Measurements from ENCODE around the gene PANK4. TPM values are rescaled to one million over a fixed set of nuclear protein-coding genes. Genes with fewer than 3 reads are reported as not detected.

PANK4 gene
- total RNA-seq, 2 experiments from 2014 or later, result 42.9 to 47.0 TPM

- intact Hi-C loops (cut with DNase I, micrococcal nuclease), result loop anchor here in 1 of 2 experiments (10.0 kb wide), 1 partner anchor 406 kb away; no protein-coding TSS in a partner anchor
- Histone ChIP-seq H3K9me3 (ENCODE audit: control insufficient read depth in 1 of 2, insufficient read depth in 1 of 2, low read length in 2 of 2) (no peaks in the 10 kb centered on the region), H3K4me3 (ENCODE audit: low read length) (no peak overlapping the region), H3K4me1 (ENCODE audit: insufficient read depth, low read length) (peaks cover 38% of the 10 kb centered on the region), H3K27ac (ENCODE audit: low read depth in 1 of 2, low read length in 2 of 2) (no peak overlapping the region), H3K27me3 (ENCODE audit: control insufficient read depth in 1 of 2, insufficient read depth in 2 of 2, low read length in 2 of 2) (peaks cover 0 to 2% of the 10 kb centered on the region in 2 experiments), H3K36me3 (ENCODE audit: insufficient read depth, low read length) (no peaks in the 10 kb centered on the region)
- ChIA-PET POLR2A (interaction anchor here (1.4 to 2.7 kb wide), 3 partner anchors 10 to 45 kb away, joined by 6 to 11 read pairs (median 6); partner anchors contain the start of genes HES5, PANK4 and PRXL2B), CTCF (no interaction called here)
- DNase-seq (peak in 2 of 14 experiments; percentile 39 to 40), ATAC-seq (ENCODE audit: poor library complexity) (no peak)
- Mint-ChIP-seq H3K27ac (no peak overlapping the region), H3K27me3 (no peaks in the 10 kb centered on the region), H3K9me3 (no peaks in the 10 kb centered on the region), H3K4me3 (no peak overlapping the region), H3K36me3 (ENCODE audit: low read depth) (no peaks in the 10 kb centered on the region), H3K4me1 (ENCODE audit: low read depth) (peaks cover 18% of the 10 kb centered on the region)
- TF ChIP-seq, protein P1, sequence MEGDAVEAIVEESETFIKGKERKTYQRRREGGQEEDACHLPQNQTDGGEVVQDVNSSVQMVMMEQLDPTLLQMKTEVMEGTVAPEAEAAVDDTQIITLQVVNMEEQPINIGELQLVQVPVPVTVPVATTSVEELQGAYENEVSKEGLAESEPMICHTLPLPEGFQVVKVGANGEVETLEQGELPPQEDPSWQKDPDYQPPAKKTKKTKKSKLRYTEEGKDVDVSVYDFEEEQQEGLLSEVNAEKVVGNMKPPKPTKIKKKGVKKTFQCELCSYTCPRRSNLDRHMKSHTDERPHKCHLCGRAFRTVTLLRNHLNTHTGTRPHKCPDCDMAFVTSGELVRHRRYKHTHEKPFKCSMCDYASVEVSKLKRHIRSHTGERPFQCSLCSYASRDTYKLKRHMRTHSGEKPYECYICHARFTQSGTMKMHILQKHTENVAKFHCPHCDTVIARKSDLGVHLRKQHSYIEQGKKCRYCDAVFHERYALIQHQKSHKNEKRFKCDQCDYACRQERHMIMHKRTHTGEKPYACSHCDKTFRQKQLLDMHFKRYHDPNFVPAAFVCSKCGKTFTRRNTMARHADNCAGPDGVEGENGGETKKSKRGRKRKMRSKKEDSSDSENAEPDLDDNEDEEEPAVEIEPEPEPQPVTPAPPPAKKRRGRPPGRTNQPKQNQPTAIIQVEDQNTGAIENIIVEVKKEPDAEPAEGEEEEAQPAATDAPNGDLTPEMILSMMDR (IDR thresholded peaks at IDR 0.05), result no peak
These were observed 14.6 kb upstream of the PANK4 start for GRCh38 chr1:2540816-2541492.

DNA sequence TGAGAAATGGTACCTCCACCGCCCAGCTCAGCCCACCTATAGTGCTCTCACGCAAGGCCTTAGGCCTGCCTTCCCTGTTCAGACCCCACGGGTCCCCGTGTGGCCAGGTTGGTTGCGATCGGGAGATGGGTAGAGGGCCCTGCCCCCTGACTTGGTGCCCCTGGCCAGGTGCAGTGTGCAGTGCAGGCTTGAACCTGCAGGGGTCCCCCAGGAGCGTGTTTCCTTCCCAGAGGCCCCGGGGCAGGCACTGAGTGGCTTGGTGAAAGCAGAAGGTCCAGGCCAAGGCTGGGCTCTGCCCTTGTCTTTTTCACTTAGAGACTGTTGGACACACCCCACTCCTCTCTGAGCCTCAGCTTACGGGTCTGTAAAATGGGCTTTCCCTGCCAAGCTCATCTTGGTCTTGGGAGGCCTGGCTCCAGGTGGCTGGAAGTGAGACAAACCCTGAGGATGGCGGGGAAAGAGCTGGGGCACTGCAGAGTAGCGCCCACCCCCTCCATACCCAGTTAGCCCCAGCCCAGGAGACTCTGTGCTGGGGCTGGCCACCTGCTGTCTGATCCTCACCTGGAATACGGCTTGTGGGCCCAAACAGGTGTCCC, 13.0 kb upstream of the PANK4 start:
- intact Hi-C loops (cut with DNase I, micrococcal nuclease), result no loop called here
- TF ChIP-seq, protein P1 (IDR thresholded peaks at IDR 0.05), result peak; percentile 33
- ChIA-PET CTCF (interaction anchor here (0.7 to 0.9 kb wide), 2 partner anchors 15 to 47 kb away, joined by 3 read pairs; partner anchors contain the start of gene PRXL2B), POLR2A (interaction anchor here (2.5 kb wide), 1 partner anchor 9 kb away, joined by 6 read pairs; the partner anchor contains the start of gene HES5)
- H3K27me3 ChIP-seq (ENCODE audit: control insufficient read depth in 1 of 2, insufficient read depth in 2 of 2, low read length in 2 of 2), result peaks cover 0 to 2% of the 10 kb centered on the region in 2 experiments
- H3K27me3 Mint-ChIP-seq, result peaks cover 4% of the 10 kb centered on the region
- peaks cover 26% of the 10 kb centered on the region for H3K4me1 ChIP-seq (ENCODE audit: insufficient read depth, low read length)
- H3K4me1 Mint-ChIP-seq (ENCODE audit: low read depth), result peaks cover 13% of the 10 kb centered on the region
- DNase-seq (peak in 3 of 14 experiments; percentile 49 to 59 (median 53)), ATAC-seq (ENCODE audit: poor library complexity) (peak; percentile 43)
- no peaks in the 10 kb centered on the region for H3K9me3 ChIP-seq (ENCODE audit: control insufficient read depth in 1 of 2, insufficient read depth in 1 of 2, low read length in 2 of 2)
- H3K27ac Mint-ChIP-seq, result no peak overlapping the region
- no peaks in the 10 kb centered on the region for H3K9me3 Mint-ChIP-seq
- H3K27ac ChIP-seq (ENCODE audit: low read depth in 1 of 2, low read length in 2 of 2), result no peak overlapping the region
- H3K4me3 ChIP-seq (ENCODE audit: low read length), result no peak overlapping the region
- H3K36me3 Mint-ChIP-seq (ENCODE audit: low read depth), result no peaks in the 10 kb centered on the region
- H3K4me3 Mint-ChIP-seq, result no peak overlapping the region
- no peaks in the 10 kb centered on the region for H3K36me3 ChIP-seq (ENCODE audit: insufficient read depth, low read length)

DNA sequence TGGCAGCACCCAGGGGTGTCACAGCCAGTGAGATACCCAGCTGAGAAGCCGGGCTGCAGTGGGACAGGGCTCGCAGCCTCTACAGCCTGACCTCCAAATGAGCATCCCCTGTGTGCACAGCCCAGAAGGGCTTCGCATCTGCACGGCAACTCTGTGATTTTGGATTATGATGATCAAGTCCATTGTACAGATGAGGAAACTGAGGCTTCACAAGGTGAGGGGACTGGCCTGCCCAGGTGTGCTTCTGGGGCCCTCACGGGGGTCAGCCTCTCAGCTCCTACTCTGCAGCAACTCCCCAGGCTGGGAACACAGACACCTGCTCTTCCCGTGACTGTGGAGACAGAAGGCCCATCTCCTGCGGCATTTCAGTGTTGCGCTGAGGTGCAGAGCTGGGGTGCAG, 12.5 kb upstream of the PANK4 start:
- no peaks in the 10 kb centered on the region for H3K36me3 Mint-ChIP-seq (ENCODE audit: low read depth)
- H3K4me3 ChIP-seq (ENCODE audit: low read length), result no peak overlapping the region
- H3K27ac ChIP-seq (ENCODE audit: low read depth in 1 of 2, low read length in 2 of 2), result no peak overlapping the region
- no peaks in the 10 kb centered on the region for H3K36me3 ChIP-seq (ENCODE audit: insufficient read depth, low read length)
- POLR2A ChIA-PET, result no interaction called here
- no peak overlapping the region for H3K27ac Mint-ChIP-seq
- peaks cover 6% of the 10 kb centered on the region for H3K27me3 Mint-ChIP-seq
- TF ChIP-seq, protein P1 (IDR thresholded peaks at IDR 0.05), result no peak
- H3K4me3 Mint-ChIP-seq, result no peak overlapping the region
- peaks cover 21% of the 10 kb centered on the region for H3K4me1 ChIP-seq (ENCODE audit: insufficient read depth, low read length)
- no peaks in the 10 kb centered on the region for H3K9me3 Mint-ChIP-seq
- peaks cover 0 to 2% of the 10 kb centered on the region in 2 experiments for H3K27me3 ChIP-seq (ENCODE audit: control insufficient read depth in 1 of 2, insufficient read depth in 2 of 2, low read length in 2 of 2)
- DNase-seq (no peak), ATAC-seq (ENCODE audit: poor library complexity) (no peak)
- intact Hi-C loops (cut with DNase I, micrococcal nuclease), result no loop called here
- peaks cover 8% of the 10 kb centered on the region for H3K4me1 Mint-ChIP-seq (ENCODE audit: low read depth)
- H3K9me3 ChIP-seq (ENCODE audit: control insufficient read depth in 1 of 2, insufficient read depth in 1 of 2, low read length in 2 of 2), result no peaks in the 10 kb centered on the region
- CTCF ChIA-PET, result interaction anchor here (0.9 kb wide), 1 partner anchor 14 kb away, joined by 3 read pairs; no protein-coding TSS in a partner anchor
